ENCODE data around the gene NT5DC4.
"Not testable (repeated sequence)": the region's sequence is repeated elsewhere in the genome, so short reads cannot be mapped to it uniquely, and the experiment has no call there.

The NT5DC4 gene

GRCh38 chr2:112701052-112701451 lies 19.8 kb upstream of the NT5DC4 start:
- no peak for ATAC-seq

- ATAC-seq = no peak
These were observed 17.1 kb upstream of the NT5DC4 start for GRCh38 chr2:112703684-112704083.

DNA sequence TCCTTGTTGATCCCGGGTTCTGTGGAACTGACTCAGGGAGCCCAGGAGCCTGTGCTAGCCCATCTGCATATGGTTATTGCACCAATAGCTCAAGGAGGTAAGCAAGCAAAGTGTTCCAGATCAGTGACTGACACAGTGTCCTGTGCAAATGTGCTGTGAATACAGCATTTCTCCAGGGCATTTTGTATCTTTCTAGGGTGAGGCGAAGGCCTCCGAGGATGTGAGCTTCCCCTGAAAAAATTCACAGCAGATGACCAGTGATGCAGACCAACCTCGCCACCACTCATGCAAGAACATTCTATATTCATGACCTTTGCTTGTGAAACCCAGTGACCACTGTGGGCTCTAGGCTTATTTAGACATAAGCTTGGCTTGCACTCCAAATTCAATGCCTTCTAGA lies 15.2 kb upstream of the NT5DC4 start:
- ATAC-seq = no peak

GRCh38 chr2:112706170-112706664 lies 14.6 kb upstream of the NT5DC4 start:
- ATAC-seq = peak; percentile 90 to 97

DNA sequence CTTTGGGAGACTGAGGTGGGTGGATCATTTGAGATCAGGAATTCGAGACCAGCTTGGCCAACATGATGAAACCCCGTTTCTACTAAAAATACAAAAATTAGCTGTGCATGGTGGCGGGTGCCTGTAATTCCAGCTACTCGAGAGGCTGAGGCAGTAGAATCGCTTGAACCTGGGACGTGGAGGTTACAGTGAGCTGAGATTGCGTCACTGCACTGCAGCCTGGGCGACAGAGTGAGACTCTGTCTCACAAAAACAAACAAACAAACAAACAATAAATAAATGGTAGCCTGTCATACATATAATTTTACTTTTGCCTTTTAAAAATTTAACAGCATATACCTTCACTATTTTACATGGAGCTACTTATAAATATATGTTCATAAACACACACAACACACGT lies 13.9 kb upstream of the NT5DC4 start:
- ATAC-seq = not testable (repeated sequence)

DNA sequence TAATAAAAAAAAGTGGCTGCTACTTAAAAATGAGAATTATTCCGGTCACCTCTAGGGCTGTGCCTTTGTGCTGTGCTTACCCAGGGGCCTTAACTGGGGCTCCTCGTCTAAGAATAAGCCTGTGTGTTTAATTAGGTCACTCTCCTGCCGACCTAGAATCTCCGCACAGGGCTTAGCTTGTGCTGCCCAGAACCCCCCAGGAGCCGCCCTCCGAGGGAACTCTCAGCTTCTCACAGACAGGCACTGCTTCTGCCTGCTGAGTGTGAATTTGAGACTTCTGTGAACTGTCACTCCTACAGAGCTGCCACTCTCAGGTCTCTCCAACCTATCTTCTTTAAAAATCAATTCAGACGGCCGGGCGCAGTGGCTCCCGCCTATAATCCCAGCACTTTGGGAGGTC lies 11.9 kb upstream of the NT5DC4 start:
- no peak for ATAC-seq

DNA sequence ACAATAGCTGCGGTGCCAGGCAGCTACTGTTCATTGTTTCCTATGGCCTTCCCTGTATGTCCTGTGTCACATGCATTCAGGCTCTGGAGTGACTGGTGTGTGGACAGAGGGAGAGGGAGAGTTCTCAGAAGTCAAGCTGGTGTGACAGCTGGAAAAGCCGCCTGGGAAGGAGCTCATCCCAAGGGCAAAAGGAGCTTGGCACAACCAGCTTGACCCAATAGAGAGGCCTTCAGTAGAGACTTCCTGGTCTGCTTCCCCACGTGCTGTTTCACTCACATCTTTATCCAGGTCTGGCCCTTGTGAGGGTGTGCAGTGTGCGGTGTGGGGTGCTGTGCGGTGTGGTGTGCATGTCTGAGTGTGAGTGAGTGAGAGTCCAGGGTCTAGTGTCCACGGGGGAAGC lies 11.1 kb upstream of the NT5DC4 start:
- no peak for ATAC-seq

DNA sequence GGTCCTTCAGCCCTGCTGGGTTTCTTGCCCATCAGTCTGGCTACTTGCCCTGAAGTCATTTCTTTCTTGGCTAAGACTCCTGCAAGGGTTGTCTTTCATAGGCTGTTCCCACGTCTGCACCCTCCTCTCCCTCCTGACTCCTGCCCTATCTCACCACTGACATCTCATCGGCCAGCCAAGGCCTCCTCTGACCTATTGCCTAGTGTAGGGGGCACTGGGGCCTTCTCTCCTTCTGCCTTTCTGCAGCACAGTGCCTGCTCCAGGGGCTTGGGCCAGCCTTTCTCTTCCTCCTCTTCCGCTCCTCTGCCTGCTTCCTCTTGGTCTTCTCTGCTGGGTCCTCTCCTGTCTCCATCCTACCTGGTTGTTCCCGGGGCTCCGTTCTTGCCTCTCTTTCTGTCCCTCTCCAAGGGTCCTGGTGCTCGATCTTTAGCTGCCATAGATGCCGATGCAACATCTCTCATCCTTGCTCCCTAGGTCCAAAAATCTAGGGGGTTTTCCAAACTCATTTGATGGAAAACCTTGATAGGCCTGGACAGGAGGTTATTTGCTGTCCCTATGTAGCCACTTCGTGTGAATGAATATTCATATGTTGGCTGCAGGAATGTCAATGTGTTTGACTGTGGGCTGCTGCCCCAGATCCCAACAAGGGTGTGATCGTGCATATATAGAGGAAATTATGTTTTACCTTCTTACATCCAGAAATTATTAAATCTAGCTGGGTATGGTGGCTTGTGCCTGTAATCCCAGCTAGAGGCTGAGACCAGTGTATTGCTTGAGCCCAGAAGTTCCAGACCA lies 9.7 kb upstream of the NT5DC4 start:
- no peak for ATAC-seq

GRCh38 chr2:112712465-112712864 lies 8.4 kb upstream of the NT5DC4 start:
- no peak for ATAC-seq

DNA sequence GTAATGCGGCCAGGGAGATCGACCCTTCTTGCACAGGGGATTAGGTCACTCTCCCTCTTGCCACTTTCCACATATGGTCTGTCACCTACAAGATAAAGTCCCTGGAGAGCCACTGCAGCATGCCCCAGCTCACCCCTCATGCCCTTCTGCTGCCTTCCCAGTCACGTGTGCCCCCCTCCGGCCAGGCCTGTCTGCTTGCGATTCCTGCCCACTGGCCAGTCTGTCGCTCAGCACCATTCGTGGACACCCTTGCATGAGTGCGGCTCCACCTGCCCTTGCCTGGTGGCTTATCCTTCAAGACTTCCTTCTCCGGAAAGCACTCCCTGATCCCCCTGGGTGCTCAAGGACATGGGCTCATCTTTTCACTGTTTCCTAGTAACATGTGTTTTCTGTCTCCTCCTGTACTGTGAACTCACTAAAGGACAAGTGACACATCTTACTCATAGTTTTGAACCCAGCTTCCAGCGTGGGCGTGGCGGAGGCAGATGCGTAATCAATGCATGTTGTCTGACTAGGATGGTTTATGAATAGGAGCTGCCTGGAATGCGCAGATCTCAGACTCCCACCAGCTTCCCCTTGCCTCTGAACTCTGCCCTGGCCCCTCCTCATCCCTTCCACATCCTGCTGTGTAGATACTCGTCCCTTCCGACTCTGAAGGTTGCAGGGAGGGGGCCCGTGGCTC lies 7.8 kb upstream of the NT5DC4 start:
- peak; percentile 35 to 53 for ATAC-seq

DNA sequence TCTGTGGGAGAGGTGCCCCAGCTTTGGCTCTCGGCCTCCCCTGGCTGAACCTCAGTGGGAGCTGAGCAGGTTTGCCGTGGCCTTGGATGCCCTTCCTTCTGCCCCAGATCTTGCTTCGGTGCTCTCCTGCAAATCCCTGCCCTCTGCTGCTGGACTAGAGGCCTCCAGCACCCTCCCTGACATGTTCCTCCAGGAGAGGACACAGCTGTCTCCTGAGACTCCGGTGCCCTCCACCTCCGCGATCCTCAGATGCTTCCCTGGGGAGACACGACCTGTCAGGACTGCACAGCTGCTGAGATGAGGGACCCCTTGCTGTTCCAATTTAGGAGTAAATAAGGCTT lies 7.3 kb upstream of the NT5DC4 start:
- no peak for ATAC-seq

GRCh38 chr2:112713926-112714325 lies 6.9 kb upstream of the NT5DC4 start:
- ATAC-seq = no peak

GRCh38 chr2:112714331-112714730 lies 6.5 kb upstream of the NT5DC4 start:
- ATAC-seq = no peak

- ATAC-seq = no peak
These were observed 5.8 kb upstream of the NT5DC4 start for GRCh38 chr2:112714836-112715631.

- ATAC-seq = not testable (repeated sequence)
These were observed 4.7 kb upstream of the NT5DC4 start for GRCh38 chr2:112716094-112716493.

DNA sequence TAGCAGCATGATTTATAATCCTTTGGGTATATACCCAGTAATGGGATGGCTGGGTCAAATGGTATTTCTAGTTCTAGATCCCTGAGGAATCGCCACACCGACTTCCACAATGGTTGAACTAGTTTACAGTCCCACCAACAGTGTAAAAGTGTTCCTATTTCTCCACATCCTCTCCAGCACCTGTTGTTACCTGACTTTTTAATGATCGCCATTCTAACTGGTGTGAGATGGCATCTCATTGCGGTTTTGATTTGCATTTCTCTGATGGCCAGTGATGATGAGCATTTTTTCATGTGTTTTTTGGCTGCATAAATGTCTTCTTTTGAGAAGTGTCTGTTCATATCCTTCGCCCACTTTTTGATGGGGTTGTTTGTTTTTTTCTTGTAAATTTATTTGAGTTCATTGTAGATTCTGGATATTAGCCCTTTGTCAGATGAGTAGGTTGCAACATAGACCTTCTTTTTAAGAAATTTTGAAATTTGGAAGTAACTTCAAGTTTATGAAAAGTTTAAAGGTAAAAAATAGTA lies 3.9 kb upstream of the NT5DC4 start:
- ATAC-seq = not testable (repeated sequence)

DNA sequence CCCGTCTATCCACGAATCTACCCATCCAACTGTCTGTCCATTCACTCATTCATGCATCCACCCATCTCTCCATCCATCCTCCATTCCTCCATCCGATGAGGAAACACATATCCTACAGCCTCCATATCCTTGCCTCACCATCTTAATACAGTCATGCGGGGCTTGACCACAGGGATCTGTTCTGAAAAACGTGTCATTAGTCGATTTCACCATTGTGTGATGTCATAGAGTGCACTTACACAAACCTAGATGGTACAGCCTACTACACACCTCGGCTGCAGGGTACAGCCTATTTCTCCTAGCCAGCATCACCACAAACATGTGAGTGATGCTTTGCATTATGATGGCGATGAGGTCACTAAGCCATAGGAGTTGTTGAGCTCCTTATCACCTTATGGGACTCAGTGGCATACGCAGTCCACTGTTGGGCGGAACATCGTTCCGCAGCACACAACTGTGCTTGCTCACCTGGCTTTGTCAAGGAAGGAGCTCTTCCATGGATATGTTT lies 1.9 kb upstream of the NT5DC4 start:
- ATAC-seq = no peak

DNA sequence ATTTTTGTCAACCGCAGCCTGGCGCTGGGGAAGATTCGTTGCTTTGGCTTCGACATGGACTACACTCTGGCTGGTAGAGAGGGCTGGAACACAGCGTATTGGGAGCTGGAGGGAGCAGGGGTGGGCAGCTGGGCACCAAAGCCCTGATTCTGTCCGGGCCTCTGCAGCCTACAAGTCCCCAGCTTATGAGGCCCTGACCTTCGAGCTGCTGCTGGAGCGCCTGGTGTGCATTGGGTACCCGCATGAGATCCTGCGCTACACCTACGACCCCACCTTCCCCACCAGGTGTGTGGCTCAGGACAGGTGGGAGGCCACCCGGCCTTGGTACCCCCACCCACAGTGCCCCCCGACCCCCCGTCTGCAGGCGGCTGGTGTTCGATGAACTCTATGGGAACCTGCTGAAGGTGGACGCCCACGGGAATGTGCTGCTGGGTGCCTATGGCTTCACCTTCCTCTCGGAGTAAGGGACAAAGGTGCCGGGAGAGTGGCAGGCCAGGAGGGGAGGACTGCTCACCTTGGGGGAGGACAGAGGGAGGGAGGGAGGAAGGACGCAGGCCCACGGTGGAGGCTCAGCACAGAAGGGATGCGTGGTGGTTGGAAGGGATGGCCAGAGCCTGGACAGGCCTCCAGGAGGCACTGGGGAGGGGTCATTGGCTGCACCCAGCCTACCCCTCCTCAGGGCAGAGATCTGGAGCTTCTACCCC lies 1.2 kb downstream of the NT5DC4 start:
- no peak for ATAC-seq

DNA sequence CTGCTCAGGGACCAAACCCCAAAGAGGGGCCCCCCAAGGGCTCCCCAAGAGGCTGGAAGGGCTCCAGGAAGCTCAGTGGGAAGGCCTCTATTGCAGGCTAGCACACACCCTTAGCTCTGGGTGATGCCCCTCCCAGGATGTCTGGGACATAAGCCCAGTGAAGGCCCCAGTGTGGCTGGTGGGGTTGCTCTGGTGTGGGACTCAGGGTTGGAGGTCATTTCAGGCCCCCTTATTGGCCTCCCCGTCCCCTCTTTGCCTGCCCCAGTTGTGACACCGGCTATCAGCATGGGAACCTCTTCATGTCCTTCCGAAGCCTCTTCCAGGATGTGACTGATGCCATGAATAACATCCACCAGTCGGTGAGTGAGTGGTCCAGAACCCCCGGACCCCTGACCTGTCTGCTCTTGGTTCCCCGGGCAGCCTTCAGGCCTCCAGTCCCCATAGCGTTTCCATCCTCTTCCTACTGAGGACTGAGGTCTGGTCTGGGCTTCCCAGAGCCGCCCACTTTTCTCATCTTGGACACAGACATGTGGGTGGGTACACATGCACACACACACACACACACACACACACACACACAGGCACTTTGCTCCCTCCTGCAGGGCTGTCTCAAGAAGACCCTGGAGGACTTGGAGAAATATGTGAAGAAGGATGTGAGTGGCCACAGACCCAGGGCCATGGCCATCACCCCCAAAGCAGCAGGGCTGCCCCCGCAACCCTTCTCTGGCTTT lies 2.2 kb downstream of the NT5DC4 start:
- no peak for ATAC-seq

GRCh38 chr2:112723547-112723940 lies 2.7 kb downstream of the NT5DC4 start:
- no peak for ATAC-seq

DNA sequence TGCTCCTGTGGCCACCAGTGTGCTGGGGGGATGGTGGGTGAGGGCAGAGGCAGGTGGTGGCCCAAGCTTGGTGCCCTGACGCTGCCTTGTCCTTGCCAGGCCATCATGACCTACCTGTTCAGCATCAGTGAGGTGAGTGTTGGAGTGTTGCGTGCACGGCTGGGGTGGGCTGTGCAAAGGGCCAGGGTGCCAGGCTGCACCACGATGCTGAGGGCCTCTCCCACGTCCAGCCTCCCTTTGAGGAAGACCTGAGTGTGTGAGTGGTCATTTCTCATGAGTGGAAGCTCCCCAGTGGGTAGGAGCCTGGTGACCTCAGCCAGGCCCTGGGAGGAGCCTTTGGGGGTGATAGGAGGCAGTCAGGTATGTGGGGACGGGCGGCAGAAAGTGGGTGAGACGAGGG lies 3.2 kb downstream of the NT5DC4 start:
- ATAC-seq = no peak

All from activated CD4-positive, CD25-positive, alpha-beta regulatory T cell treated with anti-CD3 and anti-CD28 coated beads, Interleukin-2, amount 50 U/mL, for 24 hours (primary cell).